ENCODE measurements around the gene TUSC2. TPM values are rescaled to one million over a fixed set of nuclear protein-coding genes. Genes with fewer than 3 reads are reported as not detected.

The TUSC2 gene
- total and polyA plus RNA-seq, 2 of the 13 experiments (the other 11 are each of a cell fraction or from before 2014, with no cell fraction given) = 36.7 to 39.1 TPM

DNA sequence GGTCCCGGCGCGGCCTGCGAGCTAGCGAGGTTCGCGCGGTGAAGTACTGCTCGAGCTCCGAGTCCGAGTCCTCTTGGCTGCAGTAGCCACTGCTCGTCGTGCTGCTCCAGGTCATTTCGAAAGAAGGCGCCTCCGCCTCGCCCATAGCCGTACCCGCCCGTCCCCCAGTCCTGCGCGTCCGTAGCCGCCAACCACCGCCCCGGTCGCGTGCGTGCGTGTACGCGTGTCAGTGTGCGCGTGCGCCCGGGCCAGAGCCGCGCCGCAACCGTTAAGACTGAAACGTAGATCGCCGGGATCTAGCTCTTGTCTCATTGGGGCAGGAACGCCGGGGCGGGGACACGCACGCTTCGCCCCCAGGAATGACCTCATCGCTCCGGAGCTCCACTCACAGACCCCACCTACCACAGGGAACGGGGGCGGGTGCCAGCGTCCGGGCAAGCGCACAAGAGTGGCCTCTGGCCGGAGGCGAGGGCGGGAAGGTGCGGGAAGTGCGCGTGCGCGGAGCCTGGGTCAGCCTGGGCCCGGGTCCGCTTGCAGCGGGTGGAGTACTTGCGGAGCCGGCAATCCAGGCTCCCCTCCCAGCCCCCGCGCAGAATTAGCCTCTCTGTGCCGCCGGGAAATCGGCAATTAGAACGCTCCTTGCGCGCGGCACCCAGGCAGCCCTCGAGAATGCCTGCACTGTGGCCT is 9.3 kb upstream of the TUSC2 start (continued):
- TF ChIP-seq ZBTB4 (CRISPR knock-in tag; IDR thresholded peaks at IDR 0.05; ENCODE audit: borderline replicate concordance) (no peak), ZNF17 (CRISPR knock-in tag; IDR thresholded peaks at IDR 0.05) (no peak), FOXC1 (CRISPR knock-in tag; IDR thresholded peaks at IDR 0.05; ENCODE audit: borderline replicate concordance) (peak; percentile 96; the same call in 1 of the 2 replicates), ZNF615 (CRISPR knock-in tag; IDR thresholded peaks at IDR 0.05; ENCODE audit: borderline replicate concordance) (no peak), TEF (CRISPR knock-in tag; IDR thresholded peaks at IDR 0.05) (0 out of 2 replicates have a peak, but pooled peaks have one; percentile 20), ZNF674 (CRISPR knock-in tag; IDR thresholded peaks at IDR 0.05; ENCODE audit: low read depth) (peak; percentile 77; the same call in 1 of the 2 replicates), ONECUT2 (CRISPR knock-in tag; IDR thresholded peaks at IDR 0.05) (no peak), ZIK1 (CRISPR knock-in tag; IDR thresholded peaks at IDR 0.05; ENCODE audit: borderline replicate concordance, low read depth) (0 out of 2 replicates have a peak, but pooled peaks have one; percentile 23), ZNF746 (CRISPR knock-in tag; IDR thresholded peaks at IDR 0.05) (peak; percentile 40; the same call in 1 of the 2 replicates), FOXA1 (IDR thresholded peaks at IDR 0.05) (no peak), FOXA1 (CRISPR knock-in tag; IDR thresholded peaks at IDR 0.05) (no peak), PBX3 (CRISPR knock-in tag; IDR thresholded peaks at IDR 0.05; ENCODE audit: borderline replicate concordance) (no peak), ZNF138 (CRISPR knock-in tag; IDR thresholded peaks at IDR 0.05; ENCODE audit: low read depth) (peak; percentile 91; the same call in 1 of the 2 replicates), ZNF549 (CRISPR knock-in tag; IDR thresholded peaks at IDR 0.05) (no peak), HMGXB3 (CRISPR knock-in tag; IDR thresholded peaks at IDR 0.05; ENCODE audit: borderline replicate concordance) (peak; percentile 46; the same call in 1 of the 2 replicates)
- TF ChIP-seq, protein P1, sequence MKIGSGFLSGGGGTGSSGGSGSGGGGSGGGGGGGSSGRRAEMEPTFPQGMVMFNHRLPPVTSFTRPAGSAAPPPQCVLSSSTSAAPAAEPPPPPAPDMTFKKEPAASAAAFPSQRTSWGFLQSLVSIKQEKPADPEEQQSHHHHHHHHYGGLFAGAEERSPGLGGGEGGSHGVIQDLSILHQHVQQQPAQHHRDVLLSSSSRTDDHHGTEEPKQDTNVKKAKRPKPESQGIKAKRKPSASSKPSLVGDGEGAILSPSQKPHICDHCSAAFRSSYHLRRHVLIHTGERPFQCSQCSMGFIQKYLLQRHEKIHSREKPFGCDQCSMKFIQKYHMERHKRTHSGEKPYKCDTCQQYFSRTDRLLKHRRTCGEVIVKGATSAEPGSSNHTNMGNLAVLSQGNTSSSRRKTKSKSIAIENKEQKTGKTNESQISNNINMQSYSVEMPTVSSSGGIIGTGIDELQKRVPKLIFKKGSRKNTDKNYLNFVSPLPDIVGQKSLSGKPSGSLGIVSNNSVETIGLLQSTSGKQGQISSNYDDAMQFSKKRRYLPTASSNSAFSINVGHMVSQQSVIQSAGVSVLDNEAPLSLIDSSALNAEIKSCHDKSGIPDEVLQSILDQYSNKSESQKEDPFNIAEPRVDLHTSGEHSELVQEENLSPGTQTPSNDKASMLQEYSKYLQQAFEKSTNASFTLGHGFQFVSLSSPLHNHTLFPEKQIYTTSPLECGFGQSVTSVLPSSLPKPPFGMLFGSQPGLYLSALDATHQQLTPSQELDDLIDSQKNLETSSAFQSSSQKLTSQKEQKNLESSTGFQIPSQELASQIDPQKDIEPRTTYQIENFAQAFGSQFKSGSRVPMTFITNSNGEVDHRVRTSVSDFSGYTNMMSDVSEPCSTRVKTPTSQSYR (CRISPR knock-in tag; IDR thresholded peaks at IDR 0.05; ENCODE audit: borderline replicate concordance) = no peak

Data from HepG2 (cell line).